NB4 (cell line): Measurements from ENCODE around the gene MAB21L3.

Source experiments
- DNase-seq: peaks from one replicate; pipeline ENCODE4 v3.0.0; 2010; ENCODE audit warnings: low read depth
- H3K4me3 ChIP-seq: one replicate; pipeline ENCODE4 v1.5.1; 2011; ENCODE audit warnings: mild to moderate bottlenecking, low read depth, low read length, moderate library complexity
- MYC ChIP-seq: IDR thresholded peaks from 2 replicates; pipeline ENCODE4 v1.6.1; 2011; ENCODE audit warnings: low read depth, low read length
- POLR2A ChIP-seq: IDR thresholded peaks from 2 replicates; pipeline ENCODE4 v1.6.1; 2011; ENCODE audit warnings: mild to moderate bottlenecking; ENCODE audit not compliant: insufficient read length; ENCODE audit errors: extremely low read depth
- TF ChIP-seq, protein P1 (sequence below): IDR thresholded peaks from 2 replicates; pipeline ENCODE4 v1.6.1; 2011; ENCODE audit warnings: low read depth, low read length
- TF ChIP-seq, protein P2 (sequence below): IDR thresholded peaks from one replicate; pipeline ENCODE4 v1.5.1; 2012; ENCODE audit warnings: low read depth, low read length

MAB21L3 gene

DNA sequence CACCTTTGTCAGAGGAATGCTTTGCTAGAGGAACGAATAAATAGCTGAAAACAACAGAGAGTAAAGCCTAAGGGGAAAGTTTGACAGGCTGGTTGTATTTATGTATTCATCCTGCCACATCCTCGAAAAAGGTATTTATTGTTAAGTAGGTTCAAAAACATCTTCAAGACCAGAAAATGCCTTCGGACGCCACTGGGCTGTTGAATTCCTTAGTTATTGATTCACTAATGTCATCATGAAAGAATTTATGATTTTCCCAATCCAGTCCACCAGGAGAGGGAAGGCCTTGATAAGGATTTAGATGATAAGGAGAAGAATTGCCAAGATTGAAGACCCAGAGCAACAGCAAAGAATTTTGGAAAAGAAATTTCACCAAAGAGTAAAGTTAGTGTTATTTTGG, 35.2 kb upstream of the MAB21L3 start:
- no peak for DNase-seq
- TF ChIP-seq, protein P1, sequence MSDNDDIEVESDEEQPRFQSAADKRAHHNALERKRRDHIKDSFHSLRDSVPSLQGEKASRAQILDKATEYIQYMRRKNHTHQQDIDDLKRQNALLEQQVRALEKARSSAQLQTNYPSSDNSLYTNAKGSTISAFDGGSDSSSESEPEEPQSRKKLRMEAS, result no peak
- H3K4me3 ChIP-seq, result no peak overlapping the region

DNA sequence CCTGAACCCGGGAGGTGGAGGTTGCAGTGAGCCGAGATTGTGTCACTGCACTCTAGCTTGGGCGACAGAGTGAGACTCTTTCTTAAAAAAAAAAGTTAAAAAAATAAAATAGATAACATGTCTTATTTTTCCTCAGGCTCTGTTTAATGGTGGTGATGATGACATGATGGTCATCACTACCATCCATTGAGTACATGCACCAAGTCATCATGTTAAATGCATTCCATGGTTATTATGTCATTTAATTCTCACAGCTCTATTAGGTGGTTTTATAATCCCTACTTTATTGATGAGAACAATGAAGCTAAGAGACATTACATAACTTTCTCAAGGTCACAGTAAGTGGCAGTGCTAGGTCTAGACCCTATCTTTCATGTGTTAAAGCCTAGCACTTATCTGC, 34.4 kb upstream of the MAB21L3 start:
- H3K4me3 ChIP-seq, result no peak overlapping the region
- TF ChIP-seq, protein P1, result no peak
- TF ChIP-seq, protein P2, sequence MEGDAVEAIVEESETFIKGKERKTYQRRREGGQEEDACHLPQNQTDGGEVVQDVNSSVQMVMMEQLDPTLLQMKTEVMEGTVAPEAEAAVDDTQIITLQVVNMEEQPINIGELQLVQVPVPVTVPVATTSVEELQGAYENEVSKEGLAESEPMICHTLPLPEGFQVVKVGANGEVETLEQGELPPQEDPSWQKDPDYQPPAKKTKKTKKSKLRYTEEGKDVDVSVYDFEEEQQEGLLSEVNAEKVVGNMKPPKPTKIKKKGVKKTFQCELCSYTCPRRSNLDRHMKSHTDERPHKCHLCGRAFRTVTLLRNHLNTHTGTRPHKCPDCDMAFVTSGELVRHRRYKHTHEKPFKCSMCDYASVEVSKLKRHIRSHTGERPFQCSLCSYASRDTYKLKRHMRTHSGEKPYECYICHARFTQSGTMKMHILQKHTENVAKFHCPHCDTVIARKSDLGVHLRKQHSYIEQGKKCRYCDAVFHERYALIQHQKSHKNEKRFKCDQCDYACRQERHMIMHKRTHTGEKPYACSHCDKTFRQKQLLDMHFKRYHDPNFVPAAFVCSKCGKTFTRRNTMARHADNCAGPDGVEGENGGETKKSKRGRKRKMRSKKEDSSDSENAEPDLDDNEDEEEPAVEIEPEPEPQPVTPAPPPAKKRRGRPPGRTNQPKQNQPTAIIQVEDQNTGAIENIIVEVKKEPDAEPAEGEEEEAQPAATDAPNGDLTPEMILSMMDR, result no peak
- TF ChIP-seq POLR2A, result no peak
- TF ChIP-seq MYC, result no peak
- no peak for DNase-seq

DNA sequence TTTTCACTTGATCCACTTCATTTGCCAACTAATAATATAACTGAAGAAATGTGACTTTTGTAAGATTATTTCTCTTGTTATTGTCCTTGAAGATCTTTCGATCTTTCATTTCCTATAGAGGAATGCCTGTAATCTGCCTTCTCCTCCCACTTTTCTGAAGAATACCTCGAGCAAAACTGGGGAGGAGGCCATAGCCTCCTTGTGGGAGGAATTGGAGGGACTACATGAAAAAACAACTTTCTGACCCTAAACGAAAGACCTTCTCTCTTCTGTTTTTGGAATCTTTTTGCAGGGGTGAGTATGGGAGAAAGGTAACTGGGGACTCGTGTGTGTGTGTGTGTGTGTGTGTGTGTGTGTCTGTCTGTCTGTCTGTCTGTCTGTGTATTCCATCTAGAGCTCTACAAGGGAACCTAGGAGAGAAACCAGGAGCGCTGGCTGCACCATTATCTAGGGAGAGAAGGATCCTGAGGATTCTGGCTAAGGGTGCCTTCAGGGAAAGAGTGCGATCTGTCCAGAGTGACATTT, 32.4 kb upstream of the MAB21L3 start:
- TF ChIP-seq, protein P1, result no peak
- TF ChIP-seq, protein P2, result no peak
- TF ChIP-seq POLR2A, result no peak
- no peak for TF ChIP-seq MYC
- DNase-seq, result no peak

DNA sequence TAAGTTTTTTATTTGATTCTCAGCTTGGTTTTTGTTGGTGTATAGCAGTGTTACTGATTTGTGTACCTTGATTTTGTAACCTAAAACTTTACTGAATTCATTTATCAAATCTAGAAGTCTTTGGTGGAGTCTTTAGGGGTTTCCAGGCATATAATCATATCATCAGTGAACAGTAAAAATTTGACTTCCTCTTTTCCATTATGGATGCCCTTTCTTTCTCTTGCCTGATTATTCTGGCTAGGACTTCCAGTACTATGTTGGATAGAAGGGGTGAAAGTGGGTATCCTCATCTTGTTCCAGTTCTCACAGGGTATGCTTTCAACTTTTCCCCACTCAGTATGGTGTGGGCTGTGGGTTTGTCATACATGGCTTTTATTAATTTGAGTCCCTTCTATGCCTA, 23.6 kb upstream of the MAB21L3 start:
- TF ChIP-seq POLR2A (no peak), MYC (no peak)
- TF ChIP-seq, protein P2, result no peak
- TF ChIP-seq, protein P1, result no peak
- no peak for DNase-seq
- no peak overlapping the region for H3K4me3 ChIP-seq

More for the DNA sequence above, 32.4 kb upstream of the MAB21L3 start:
- no peak overlapping the region for H3K4me3 ChIP-seq

DNA sequence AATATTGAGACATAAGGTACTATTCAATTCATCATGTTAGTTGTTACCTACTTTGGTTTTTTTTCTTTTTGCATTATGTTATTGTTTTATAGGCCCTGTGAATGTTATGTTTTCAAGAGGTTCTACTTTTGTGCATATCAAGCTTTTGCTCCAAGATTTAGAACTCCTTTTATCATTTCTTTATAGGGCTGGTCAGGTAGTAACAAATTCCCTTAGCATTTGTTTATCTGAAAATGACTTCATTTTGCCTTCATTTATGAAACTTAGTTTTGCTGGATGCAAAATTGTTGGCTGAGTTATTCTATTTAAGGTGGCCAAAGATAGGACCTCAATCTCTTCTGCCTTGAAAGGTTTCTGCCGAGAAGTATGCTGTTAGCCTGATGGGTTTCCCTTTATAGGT, 21.3 kb upstream of the MAB21L3 start:
- H3K4me3 ChIP-seq, result no peak overlapping the region
- DNase-seq, result no peak
- TF ChIP-seq, protein P1, result no peak
- TF ChIP-seq MYC (no peak), POLR2A (no peak)
- TF ChIP-seq, protein P2, result no peak

DNA sequence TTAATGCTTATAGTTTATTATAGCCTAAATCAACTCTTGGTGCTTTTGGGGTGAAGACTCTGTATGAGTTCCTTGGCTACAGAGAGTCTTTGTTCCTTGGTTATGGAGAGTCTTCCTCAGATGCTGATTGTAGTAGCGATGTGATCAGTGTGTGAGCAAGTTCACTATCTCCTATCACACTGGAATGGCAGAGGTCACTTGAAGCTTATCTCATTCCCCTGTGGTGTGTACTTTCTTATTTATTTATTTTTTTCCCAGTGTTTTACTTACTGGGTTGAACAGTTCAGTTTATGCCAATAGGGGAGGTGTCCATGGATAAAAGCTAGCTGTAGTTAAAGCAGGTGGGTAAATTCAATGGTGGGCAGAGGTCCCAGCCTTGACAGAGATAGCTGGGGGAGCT, 20.1 kb upstream of the MAB21L3 start:
- TF ChIP-seq, protein P1, result no peak
- TF ChIP-seq, protein P2, result no peak
- TF ChIP-seq POLR2A (no peak), MYC (no peak)
- DNase-seq, result no peak
- H3K4me3 ChIP-seq, result no peak overlapping the region
